HG02870 (cell line): ENCODE data around the gene TRPC3.

ENCODE experiments used
- ATAC-seq: cut with Tn5 transposase; IDR thresholded peaks from one replicate; pipeline ENCODE4 v1.9.1; 2021; ENCODE audit warnings: mild to moderate bottlenecking, moderate library complexity; ENCODE audit not compliant: unreplicated experiment

The TRPC3 gene

GRCh38 chr4:121951521-121952110, at the start of gene TRPC3:
Gene TRPC3, minus strand, starts transcription at chr4:121952060. Its CDS starts 380 bp downstream, at chr4:121951680.
- no peak for ATAC-seq

- ATAC-seq, result no peak
Measured at GRCh38 chr4:122000849-122001248, 49.0 kb upstream of the TRPC3 start.

- ATAC-seq, result no peak
Measured at GRCh38 chr4:121998024-121998423, 46.2 kb upstream of the TRPC3 start.

GRCh38 chr4:121995790-121996537, 44.1 kb upstream of the TRPC3 start:
- ATAC-seq, result no peak

- no peak for ATAC-seq
Measured at GRCh38 chr4:121991968-121992367, 40.1 kb upstream of the TRPC3 start.

- ATAC-seq, result no peak
Measured at GRCh38 chr4:121990489-121990888, 38.6 kb upstream of the TRPC3 start.

GRCh38 chr4:121989715-121990114, 37.9 kb upstream of the TRPC3 start:
- no peak for ATAC-seq

- ATAC-seq, result no peak
Measured at GRCh38 chr4:121988950-121989349, 37.1 kb upstream of the TRPC3 start.

GRCh38 chr4:121980643-121981042, 28.8 kb upstream of the TRPC3 start:
- no peak for ATAC-seq

- ATAC-seq, result peak; percentile 39
Measured at GRCh38 chr4:121978172-121978516, 26.3 kb upstream of the TRPC3 start.

- ATAC-seq, result peak; percentile 97
Measured at GRCh38 chr4:121977251-121978171, 25.7 kb upstream of the TRPC3 start.

- ATAC-seq, result no peak
Measured at GRCh38 chr4:121975784-121976183, 23.9 kb upstream of the TRPC3 start.

GRCh38 chr4:121973816-121974215, 22.0 kb upstream of the TRPC3 start:
- ATAC-seq, result no peak

GRCh38 chr4:121968859-121969258, 17.0 kb upstream of the TRPC3 start:
- no peak for ATAC-seq

- no peak for ATAC-seq
Measured at GRCh38 chr4:121964958-121965357, 13.1 kb upstream of the TRPC3 start.

GRCh38 chr4:121960818-121961217, 9.0 kb upstream of the TRPC3 start:
- ATAC-seq, result no peak

GRCh38 chr4:121958777-121959176, 6.9 kb upstream of the TRPC3 start:
- peak; percentile 55 for ATAC-seq

GRCh38 chr4:121957266-121957665, 5.4 kb upstream of the TRPC3 start:
- ATAC-seq, result no peak

- no peak for ATAC-seq
Measured at GRCh38 chr4:121953860-121954259, 2.0 kb upstream of the TRPC3 start.

- no peak for ATAC-seq
Measured at GRCh38 chr4:121952290-121952689, 430 bp upstream of the TRPC3 start.

GRCh38 chr4:121950680-121951520, 960 bp downstream of the TRPC3 start:
- ATAC-seq, result peak; percentile 22
